NOMO-1 treated with dmso at 0.1 percent for 144 hours (cell line): Measurements from ENCODE around the gene SKIC2.
"Not testable (repeated sequence)": the region's sequence is repeated elsewhere in the genome, so short reads cannot be mapped to it uniquely, and the experiment has no call there.

ENCODE experiments used
- DNase-seq: peaks from one replicate; lab custom pipeline; 2025; ENCODE audit not compliant: unreplicated experiment; lab: John Stamatoyannopoulos, UW

Gene SKIC2

GRCh38 chr6:31958741-31959739, at the start of gene SKIC2, which contains the start of gene NELFE:
SKIC2 (plus strand) TSS chr6:31959175; CDS start chr6:31959193, 18 bp downstream.
NELFE (minus strand) TSS chr6:31958971; CDS start chr6:31958446, 525 bp downstream.
- DNase-seq: peak; percentile 98

- DNase-seq: not testable (repeated sequence)
Measured at GRCh38 chr6:31909298-31909697, 49.7 kb upstream of the SKIC2 start.

GRCh38 chr6:31911826-31912585, 47.0 kb upstream of the SKIC2 start:
- DNase-seq: no peak

GRCh38 chr6:31915351-31915750, 43.6 kb upstream of the SKIC2 start:
- DNase-seq: no peak

GRCh38 chr6:31915756-31916155, 43.2 kb upstream of the SKIC2 start:
- DNase-seq: no peak

DNA sequence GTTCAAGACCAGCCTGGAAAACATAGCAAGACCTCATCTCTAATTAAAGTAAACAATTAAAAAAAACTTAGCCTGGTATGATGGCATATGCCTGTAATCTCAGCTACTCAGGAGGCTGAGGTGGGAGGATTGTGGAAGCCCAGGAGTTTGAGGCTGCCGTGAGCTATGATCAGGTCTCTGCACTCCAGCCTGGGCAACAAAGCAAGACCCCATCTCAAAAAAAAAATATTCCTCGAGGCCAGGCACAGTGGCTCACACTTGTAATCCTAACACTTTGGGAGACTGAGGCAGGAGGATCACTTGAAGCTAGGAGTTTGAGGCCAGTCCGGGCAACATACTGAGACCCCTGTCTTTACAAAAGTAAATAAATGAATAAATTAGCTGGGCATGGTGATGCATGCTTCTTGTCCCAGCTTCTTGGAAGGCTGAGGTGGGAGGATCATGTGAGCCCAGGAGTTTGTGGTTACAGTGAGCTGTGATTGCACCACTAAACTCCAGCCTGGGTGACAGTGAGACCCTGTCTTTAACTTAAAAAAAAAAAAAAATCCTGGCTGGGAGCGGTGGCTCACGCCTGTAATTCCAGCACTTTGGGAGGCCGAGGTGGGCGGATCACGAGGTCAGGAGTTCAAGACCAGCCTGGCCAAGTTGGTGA, 40.8 kb upstream of the SKIC2 start:
- no peak for DNase-seq

- no peak for DNase-seq
Measured at GRCh38 chr6:31919624-31920303, 39.2 kb upstream of the SKIC2 start.

- DNase-seq: peak; percentile 29
Measured at GRCh38 chr6:31920811-31921210, 38.2 kb upstream of the SKIC2 start.

DNA sequence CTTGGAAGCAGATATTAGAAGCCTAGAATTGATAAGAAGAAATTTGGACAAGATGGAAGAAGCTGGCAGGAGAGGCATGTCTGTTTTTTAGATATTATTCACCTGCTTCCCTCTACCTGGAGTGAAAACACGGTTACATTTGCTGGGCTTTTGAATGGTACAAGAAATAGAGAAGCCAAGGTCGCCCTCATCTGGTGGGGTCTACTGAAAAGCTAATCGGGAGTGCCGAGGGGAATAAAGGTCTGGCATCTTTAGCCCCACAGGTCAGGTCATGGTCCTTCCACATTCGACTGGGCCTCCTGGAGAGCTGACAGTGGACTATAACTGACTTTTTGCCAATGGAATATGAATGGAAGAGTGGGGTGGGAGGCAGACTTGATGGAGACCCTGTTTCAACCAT, 36.0 kb upstream of the SKIC2 start:
- no peak for DNase-seq

- no peak for DNase-seq
Measured at GRCh38 chr6:31927242-31927862, 31.6 kb upstream of the SKIC2 start, which contains the start of gene C2. C2 (plus strand) TSS chr6:31927717; CDS start chr6:31927753, 36 bp downstream.

- DNase-seq: no peak
Measured at GRCh38 chr6:31927863-31928671, 30.9 kb upstream of the SKIC2 start.

DNA sequence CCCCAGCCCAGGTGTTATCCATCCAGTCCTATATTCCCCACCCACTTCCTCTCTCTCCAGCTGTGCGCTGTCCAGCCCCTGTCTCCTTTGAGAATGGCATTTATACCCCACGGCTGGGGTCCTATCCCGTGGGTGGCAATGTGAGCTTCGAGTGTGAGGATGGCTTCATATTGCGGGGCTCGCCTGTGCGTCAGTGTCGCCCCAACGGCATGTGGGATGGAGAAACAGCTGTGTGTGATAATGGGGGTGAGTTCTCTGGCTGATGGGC, 30.4 kb upstream of the SKIC2 start:
- no peak for DNase-seq

DNA sequence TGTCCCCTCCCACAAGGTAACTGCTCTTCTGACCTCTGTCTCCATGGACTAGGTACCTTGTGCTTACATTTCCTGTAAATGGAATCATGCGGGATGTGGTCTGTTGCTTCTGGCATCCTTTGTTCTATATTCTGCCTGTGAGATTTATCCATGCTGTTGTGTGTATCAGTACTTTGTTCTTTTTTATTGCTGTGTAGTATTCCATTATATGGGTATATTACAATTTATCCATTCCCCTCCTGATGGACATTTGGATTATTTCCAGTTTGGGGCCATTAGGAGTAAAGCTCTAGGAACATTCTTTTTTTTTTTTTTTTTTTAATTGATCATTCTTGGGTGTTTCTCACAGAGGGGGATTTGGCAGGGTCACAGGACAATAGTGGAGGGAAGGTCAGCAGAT, 28.0 kb upstream of the SKIC2 start:
- no peak for DNase-seq

- not testable (repeated sequence) for DNase-seq
Measured at GRCh38 chr6:31932137-31932536, 26.8 kb upstream of the SKIC2 start.

DNA sequence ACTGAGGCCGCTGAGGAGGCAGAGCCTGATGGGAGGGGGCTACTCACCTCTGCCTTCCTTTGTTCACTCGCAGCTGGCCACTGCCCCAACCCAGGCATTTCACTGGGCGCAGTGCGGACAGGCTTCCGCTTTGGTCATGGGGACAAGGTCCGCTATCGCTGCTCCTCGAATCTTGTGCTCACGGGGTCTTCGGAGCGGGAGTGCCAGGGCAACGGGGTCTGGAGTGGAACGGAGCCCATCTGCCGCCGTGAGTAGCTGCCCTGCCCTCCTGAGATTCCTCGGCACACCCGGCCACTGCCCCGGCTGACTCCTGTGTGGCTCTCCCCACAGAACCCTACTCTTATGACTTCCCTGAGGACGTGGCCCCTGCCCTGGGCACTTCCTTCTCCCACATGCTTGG, 25.4 kb upstream of the SKIC2 start:
- DNase-seq: no peak

DNA sequence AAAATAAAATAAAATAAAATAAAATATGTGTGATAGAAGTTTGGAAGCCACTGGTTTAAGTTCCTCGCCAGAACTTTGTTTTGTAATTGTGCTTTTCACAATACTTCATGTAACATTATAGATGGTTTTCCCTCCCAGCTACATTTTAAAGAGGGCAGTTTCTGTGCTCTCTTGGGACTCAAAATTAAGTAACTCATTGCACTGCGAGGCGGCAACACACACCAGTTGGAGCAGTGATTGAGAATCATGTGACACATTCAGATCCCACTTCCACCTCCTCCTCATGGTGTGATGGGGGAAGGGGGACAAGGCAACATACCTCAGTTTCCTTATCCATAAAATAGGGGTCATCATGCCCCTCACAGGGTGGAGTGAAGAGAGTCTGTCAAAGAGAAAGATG, 24.0 kb upstream of the SKIC2 start:
- DNase-seq: no peak

- no peak for DNase-seq
Measured at GRCh38 chr6:31935823-31936222, 23.2 kb upstream of the SKIC2 start.

- DNase-seq: no peak
Measured at GRCh38 chr6:31940256-31940664, 18.7 kb upstream of the SKIC2 start.

GRCh38 chr6:31943742-31944141, 15.2 kb upstream of the SKIC2 start:
- DNase-seq: no peak

- no peak for DNase-seq
Measured at GRCh38 chr6:31945154-31945506, 13.8 kb upstream of the SKIC2 start.
